HUES6 (cell line): ENCODE data around the gene NSRP1.

Experiments
- H3K27ac ChIP-seq: 2 replicates; pipeline ENCODE4 v1.7.0; 2013; ENCODE audit warnings: low read depth, mild to moderate bottlenecking, low read length, inconsistent platforms
- H3K27me3 ChIP-seq: 2 replicates; pipeline ENCODE4 v1.6.1; 2013; ENCODE audit warnings: low read length; ENCODE audit not compliant: control insufficient read depth, insufficient read depth
- H3K36me3 ChIP-seq: 2 replicates; pipeline ENCODE4 v1.6.1; 2013; ENCODE audit warnings: low read length; ENCODE audit not compliant: control insufficient read depth, insufficient read depth
- H3K4me1 ChIP-seq: 2 replicates; pipeline ENCODE4 v1.6.1; 2013; ENCODE audit warnings: low read length; ENCODE audit not compliant: control insufficient read depth, insufficient read depth
- H3K4me3 ChIP-seq: 2 replicates; pipeline ENCODE4 v1.5.1; 2013; ENCODE audit warnings: low read depth, low read length
- H3K9ac ChIP-seq: one replicate; pipeline ENCODE4 v1.6.1; 2013; ENCODE audit warnings: mild to moderate bottlenecking, low read length
- H3K9me3 ChIP-seq: 2 replicates; pipeline ENCODE4 v1.6.1; 2013; ENCODE audit warnings: low read depth, low read length; ENCODE audit not compliant: control insufficient read depth, insufficient read depth

Gene NSRP1

GRCh38 chr17:30158896-30159625 is 42.4 kb downstream of the NSRP1 start:
- peaks cover 12% of the 10 kb centered on the region for H3K36me3 ChIP-seq
- no peak overlapping the region for H3K9ac ChIP-seq
- H3K9me3 ChIP-seq, result no peaks in the 10 kb centered on the region
- H3K27me3 ChIP-seq, result no peaks in the 10 kb centered on the region
- H3K4me3 ChIP-seq, result no peak overlapping the region
- no peak overlapping the region for H3K27ac ChIP-seq
- no peaks in the 10 kb centered on the region for H3K4me1 ChIP-seq

DNA sequence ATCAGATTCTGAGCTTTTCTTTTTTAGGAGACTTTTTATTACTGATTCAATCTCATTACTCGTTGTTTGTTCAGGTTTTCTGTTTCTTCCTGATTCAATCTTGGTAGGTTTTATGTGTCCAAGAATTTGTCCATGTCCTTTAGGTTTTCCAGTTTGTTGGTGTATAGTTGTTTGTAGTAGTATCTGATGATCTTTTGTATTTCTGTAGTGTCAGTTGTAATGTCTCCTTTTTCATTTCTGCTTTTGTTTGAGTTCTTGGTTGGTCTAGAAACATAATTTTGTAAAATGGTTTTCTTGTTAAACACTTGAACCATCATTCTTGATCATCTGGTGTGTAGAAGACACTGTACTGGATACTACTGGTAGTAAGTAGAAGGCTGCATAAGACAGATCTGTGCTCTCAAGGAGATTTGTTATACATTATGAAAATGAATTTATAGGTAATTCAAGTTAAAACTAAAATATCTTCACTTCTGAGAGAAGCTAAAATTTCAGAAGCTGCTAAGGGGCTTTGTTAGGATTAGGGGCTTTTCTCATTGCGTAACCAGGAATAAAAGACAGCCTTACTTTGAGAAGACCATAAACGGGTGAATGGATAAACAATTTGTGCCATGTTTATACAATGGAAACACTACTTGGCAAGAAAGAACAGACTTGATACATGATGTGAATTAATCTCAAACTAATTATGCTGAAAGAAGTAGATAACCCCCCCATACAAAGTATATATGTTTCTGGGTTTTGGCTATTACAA is 44.0 kb downstream of the NSRP1 start:
- Histone ChIP-seq H3K9ac (no peak overlapping the region), H3K27me3 (no peaks in the 10 kb centered on the region), H3K4me1 (no peaks in the 10 kb centered on the region), H3K9me3 (no peaks in the 10 kb centered on the region), H3K27ac (no peak overlapping the region), H3K36me3 (peaks cover 16% of the 10 kb centered on the region), H3K4me3 (no peak overlapping the region)

DNA sequence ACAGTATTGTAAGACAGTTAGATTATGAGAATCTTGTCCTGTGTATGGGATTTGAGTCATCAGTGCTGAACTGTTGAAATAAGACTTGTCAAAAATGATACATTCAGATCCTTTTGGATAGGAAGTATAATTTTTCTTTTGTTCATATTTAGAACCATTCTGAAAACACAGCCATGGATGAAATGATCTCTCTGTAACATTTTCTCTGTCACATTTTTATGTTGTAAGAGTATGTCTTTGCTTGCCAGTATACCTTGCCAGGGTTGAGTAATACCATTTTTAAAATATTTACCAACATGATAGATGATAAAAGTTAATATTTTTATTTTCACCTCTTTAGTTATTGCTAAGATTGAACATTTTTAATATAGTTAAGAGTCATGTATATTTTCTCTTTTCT is 45.0 kb downstream of the NSRP1 start:
- H3K27me3 ChIP-seq, result no peaks in the 10 kb centered on the region
- peaks cover 16% of the 10 kb centered on the region for H3K36me3 ChIP-seq
- no peaks in the 10 kb centered on the region for H3K4me1 ChIP-seq
- no peaks in the 10 kb centered on the region for H3K9me3 ChIP-seq
- H3K27ac ChIP-seq, result no peak overlapping the region
- H3K9ac ChIP-seq, result no peak overlapping the region
- H3K4me3 ChIP-seq, result no peak overlapping the region

GRCh38 chr17:30164531-30164930 is 47.9 kb downstream of the NSRP1 start:
- Histone ChIP-seq H3K36me3 (peaks cover 12% of the 10 kb centered on the region), H3K9ac (no peak overlapping the region), H3K4me1 (no peaks in the 10 kb centered on the region), H3K9me3 (no peaks in the 10 kb centered on the region), H3K27me3 (no peaks in the 10 kb centered on the region), H3K27ac (no peak overlapping the region), H3K4me3 (no peak overlapping the region)

- no peaks in the 10 kb centered on the region for H3K27me3 ChIP-seq
- H3K36me3 ChIP-seq, result peaks cover 9% of the 10 kb centered on the region
- no peaks in the 10 kb centered on the region for H3K4me1 ChIP-seq
- no peak overlapping the region for H3K4me3 ChIP-seq
- H3K9me3 ChIP-seq, result no peaks in the 10 kb centered on the region
- H3K27ac ChIP-seq, result no peak overlapping the region
- H3K9ac ChIP-seq, result no peak overlapping the region
These were observed 48.5 kb downstream of the NSRP1 start for GRCh38 chr17:30165147-30165546.

GRCh38 chr17:30165960-30166359 is 49.3 kb downstream of the NSRP1 start:
- H3K27ac ChIP-seq, result no peak overlapping the region
- H3K36me3 ChIP-seq, result peaks cover 11% of the 10 kb centered on the region
- no peaks in the 10 kb centered on the region for H3K9me3 ChIP-seq
- H3K4me3 ChIP-seq, result no peak overlapping the region
- no peak overlapping the region for H3K9ac ChIP-seq
- H3K4me1 ChIP-seq, result no peaks in the 10 kb centered on the region
- H3K27me3 ChIP-seq, result no peaks in the 10 kb centered on the region

DNA sequence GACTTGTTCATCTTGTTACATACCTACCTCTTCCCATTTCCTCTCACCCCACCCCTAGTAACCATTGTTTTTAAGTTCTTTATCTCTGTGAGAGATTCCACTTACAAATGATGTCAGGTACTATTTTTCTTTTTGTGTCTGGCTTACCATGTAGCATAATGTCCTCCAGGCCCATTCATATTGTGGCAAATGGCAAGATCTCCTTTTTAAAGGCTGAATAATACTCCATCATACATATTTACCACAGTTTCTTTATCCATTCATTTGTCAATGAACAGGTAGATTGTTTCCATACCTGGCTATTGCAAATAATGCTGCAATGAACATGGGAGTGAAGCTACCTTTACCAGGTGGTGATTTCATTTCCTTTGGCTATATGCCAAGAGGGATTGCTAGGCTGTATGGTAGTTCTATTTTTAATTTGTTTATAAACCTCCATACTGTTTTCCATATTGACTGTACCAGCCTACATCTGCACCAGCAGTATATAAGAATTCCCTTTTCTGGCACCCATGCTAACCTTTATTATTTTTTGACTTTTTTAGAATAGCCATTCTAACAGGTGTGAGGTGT is 53.9 kb downstream of the NSRP1 start:
- no peak overlapping the region for H3K27ac ChIP-seq

DNA sequence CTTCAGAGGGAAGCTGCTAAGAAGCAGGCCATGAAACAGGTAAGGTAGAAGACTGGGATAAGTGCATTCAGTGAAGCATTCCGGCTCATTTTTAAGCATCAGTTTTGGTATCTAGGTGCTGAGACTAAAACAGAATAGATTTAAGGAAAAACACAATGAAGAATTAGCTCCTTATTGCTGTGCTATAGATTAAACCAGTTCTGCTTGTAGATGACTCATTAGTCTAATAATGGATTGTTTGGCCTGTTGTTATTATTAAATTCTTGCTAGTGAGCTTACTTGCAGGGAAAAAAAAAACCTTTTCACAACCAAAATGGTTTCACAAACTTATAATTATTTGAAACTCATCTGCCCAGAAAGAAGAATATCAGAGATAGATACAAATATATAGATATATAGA is 55.9 kb downstream of the NSRP1 start:
- no peak overlapping the region for H3K27ac ChIP-seq
- H3K9me3 ChIP-seq, result no peaks in the 10 kb centered on the region
- H3K4me1 ChIP-seq, result no peaks in the 10 kb centered on the region
- H3K27me3 ChIP-seq, result no peaks in the 10 kb centered on the region
- H3K4me3 ChIP-seq, result no peak overlapping the region
- H3K36me3 ChIP-seq, result peaks cover 42% of the 10 kb centered on the region
- H3K9ac ChIP-seq, result no peak overlapping the region

More for the DNA sequence above, 53.9 kb downstream of the NSRP1 start:
- H3K4me1 ChIP-seq, result no peaks in the 10 kb centered on the region
- H3K27me3 ChIP-seq, result no peaks in the 10 kb centered on the region
- H3K9ac ChIP-seq, result no peak overlapping the region
- H3K4me3 ChIP-seq, result no peak overlapping the region
- no peaks in the 10 kb centered on the region for H3K9me3 ChIP-seq
- H3K36me3 ChIP-seq, result peaks cover 33% of the 10 kb centered on the region

GRCh38 chr17:30173649-30174048 is 57.0 kb downstream of the NSRP1 start:
- Histone ChIP-seq H3K27me3 (no peaks in the 10 kb centered on the region), H3K4me3 (no peak overlapping the region), H3K36me3 (peaks cover 50% of the 10 kb centered on the region), H3K9me3 (no peaks in the 10 kb centered on the region), H3K4me1 (no peaks in the 10 kb centered on the region), H3K9ac (no peak overlapping the region), H3K27ac (no peak overlapping the region)

- Histone ChIP-seq H3K27ac (no peak overlapping the region), H3K4me1 (no peaks in the 10 kb centered on the region), H3K9me3 (no peaks in the 10 kb centered on the region), H3K4me3 (no peak overlapping the region), H3K36me3 (peaks cover 57% of the 10 kb centered on the region), H3K27me3 (no peaks in the 10 kb centered on the region), H3K9ac (no peak overlapping the region)
These were observed 57.9 kb downstream of the NSRP1 start for GRCh38 chr17:30174556-30174955.

DNA sequence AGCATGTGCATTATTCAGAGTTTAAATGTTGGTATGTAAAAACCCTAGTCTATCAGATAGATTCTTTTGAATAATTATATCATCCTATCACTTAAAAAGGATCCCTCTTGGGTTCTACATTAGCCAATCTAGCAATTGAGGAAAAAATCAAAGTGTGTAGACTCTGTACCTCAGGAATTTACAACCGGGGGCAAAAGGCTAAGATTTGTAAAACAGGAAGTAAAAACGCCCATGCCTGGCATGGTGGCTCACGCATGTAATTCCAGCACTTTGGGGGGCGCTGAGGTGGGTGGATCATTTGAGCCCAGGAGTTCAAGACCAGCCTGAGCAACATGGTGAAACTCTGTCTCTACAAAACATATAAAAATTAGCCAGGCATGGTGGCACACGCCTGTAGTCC is 60.2 kb downstream of the NSRP1 start:
- Histone ChIP-seq H3K36me3 (peaks cover 75% of the 10 kb centered on the region), H3K9me3 (no peaks in the 10 kb centered on the region), H3K27me3 (no peaks in the 10 kb centered on the region), H3K9ac (no peak overlapping the region), H3K4me1 (no peaks in the 10 kb centered on the region), H3K27ac (no peak overlapping the region), H3K4me3 (no peak overlapping the region)
